Hepatocyte (in vitro differentiated cells): ENCODE measurements around the gene CYREN.

Experiments used
- EZH2 ChIP-seq: fragments of 200-600 bp; sonication (generic); IDR thresholded peaks from 2 replicates; pipeline ENCODE4 v1.6.1; 2016; ENCODE audit warnings: antibody characterized with exemption, mild to moderate bottlenecking, borderline replicate concordance
- EZH2phosphoT487 ChIP-seq: fragments of 200-600 bp; sonication (generic); IDR thresholded peaks from one replicate; pipeline ENCODE4 v1.6.1; 2018; ENCODE audit warnings: antibody characterized with exemption, mild to moderate bottlenecking, low read depth, moderate library complexity; ENCODE audit not compliant: unreplicated experiment, severe bottlenecking
- TF ChIP-seq, protein P1 (sequence below): fragments of 200-600 bp; sonication (generic); IDR thresholded peaks from 2 replicates; pipeline ENCODE4 v1.5.1; 2016; ENCODE audit warnings: antibody characterized with exemption, mild to moderate bottlenecking; ENCODE audit not compliant: poor library complexity

DNA sequence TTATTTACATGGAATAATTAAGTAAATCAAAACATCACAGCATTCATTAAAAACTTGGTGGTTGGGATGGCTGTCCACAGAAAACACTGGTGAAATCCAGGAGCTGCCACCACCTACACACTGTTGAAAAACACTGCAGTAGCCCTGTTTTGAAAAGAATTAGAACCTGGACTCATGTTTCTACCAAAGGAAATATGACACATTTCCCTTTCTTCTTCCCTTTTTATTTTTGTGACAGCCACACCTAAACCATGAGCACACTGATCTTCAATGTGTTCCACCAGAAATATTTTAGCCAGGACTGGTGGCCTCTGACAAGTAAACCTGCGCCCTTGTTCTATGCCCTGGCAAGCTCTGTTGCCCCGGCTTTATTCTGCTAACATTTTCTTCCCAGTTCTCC is 19.4 kb downstream of the CYREN start:
- TF ChIP-seq, protein P1, sequence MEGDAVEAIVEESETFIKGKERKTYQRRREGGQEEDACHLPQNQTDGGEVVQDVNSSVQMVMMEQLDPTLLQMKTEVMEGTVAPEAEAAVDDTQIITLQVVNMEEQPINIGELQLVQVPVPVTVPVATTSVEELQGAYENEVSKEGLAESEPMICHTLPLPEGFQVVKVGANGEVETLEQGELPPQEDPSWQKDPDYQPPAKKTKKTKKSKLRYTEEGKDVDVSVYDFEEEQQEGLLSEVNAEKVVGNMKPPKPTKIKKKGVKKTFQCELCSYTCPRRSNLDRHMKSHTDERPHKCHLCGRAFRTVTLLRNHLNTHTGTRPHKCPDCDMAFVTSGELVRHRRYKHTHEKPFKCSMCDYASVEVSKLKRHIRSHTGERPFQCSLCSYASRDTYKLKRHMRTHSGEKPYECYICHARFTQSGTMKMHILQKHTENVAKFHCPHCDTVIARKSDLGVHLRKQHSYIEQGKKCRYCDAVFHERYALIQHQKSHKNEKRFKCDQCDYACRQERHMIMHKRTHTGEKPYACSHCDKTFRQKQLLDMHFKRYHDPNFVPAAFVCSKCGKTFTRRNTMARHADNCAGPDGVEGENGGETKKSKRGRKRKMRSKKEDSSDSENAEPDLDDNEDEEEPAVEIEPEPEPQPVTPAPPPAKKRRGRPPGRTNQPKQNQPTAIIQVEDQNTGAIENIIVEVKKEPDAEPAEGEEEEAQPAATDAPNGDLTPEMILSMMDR, result no peak
- TF ChIP-seq EZH2 (no peak), EZH2phosphoT487 (no peak)
